Measurements from ENCODE around the gene NUDT19.
"Not testable (repeated sequence)": the region's sequence is repeated elsewhere in the genome, so short reads cannot be mapped to it uniquely, and the experiment has no call there.

The NUDT19 gene

GRCh38 chr19:32688311-32688710 is 3.3 kb upstream of the NUDT19 start:
- Mint-ChIP-seq H3K9me3 (no peaks in the 10 kb centered on the region), H3K4me3 (no peak overlapping the region), H3K36me3 (peaks cover 9% of the 10 kb centered on the region), H3K27ac (no peak overlapping the region), H3K4me1 (peaks cover 20% of the 10 kb centered on the region)
- DNase-seq (ENCODE audit: low spot score in 2 of 2), result no peak
- ATAC-seq, result no peak

DNA sequence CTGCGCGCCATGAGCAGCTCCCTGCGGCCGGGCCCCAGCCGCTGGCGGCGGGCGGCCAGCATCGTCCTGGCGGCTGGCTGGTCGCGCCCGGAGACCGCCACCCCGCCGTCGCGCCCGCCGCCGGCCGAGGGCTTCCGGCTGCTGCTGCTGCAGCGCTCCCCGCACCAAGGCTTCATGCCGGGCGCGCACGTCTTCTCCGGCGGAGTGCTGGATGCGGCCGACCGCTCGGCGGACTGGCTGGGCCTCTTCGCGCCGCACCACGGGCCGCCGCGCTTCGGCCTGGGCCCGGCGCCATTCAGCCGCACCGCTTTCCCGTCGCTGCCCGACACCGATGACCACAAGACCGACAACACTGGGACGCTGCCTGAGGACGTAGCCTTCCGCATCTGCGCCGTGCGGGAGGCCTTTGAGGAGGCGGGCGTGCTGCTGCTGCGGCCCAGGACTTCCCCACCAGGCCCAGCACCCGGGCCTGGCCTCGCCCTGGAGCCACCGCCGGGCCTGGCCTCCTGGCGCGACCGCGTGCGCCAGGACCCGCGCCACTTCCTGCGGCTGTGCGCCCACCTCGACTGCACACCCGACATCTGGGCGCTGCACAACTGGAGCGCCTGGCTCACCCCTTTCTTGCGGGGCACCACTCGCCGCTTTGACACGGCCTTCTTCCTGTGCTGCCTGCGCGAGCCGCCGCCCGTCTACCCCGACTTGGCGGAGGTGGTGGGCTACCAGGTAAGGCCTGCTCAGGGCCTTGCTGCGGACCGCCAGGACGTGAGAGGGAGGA is 518 bp downstream of the NUDT19 start:
- ATAC-seq (peak; percentile 62), DNase-seq (ENCODE audit: low spot score in 2 of 2) (peak; percentile 44 to 79)
- H3K36me3 Mint-ChIP-seq, result peaks cover 30% of the 10 kb centered on the region
- no peaks in the 10 kb centered on the region for H3K9me3 Mint-ChIP-seq
- H3K27ac Mint-ChIP-seq, result peak overlapping the region; percentile 96
- peaks cover 53% of the 10 kb centered on the region for H3K4me1 Mint-ChIP-seq
- H3K4me3 Mint-ChIP-seq, result peak overlapping the region; percentile 93

DNA sequence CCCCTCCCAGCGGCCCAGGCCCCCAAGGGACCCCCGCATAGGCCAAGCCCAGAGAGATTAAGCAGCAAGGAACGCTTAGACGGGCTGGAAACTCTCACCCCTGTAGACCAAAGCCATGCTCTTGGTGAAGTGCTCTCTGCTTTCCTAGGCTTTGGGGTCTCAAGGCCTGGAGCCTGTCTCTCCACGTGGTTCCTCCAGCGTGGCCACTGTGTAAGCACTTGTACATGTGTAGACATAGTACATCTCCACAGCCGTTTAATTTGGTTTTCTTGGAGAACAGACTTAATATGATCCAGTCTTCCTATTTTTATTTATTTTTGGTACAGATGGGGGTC is 1.1 kb downstream of the NUDT19 start:
- Mint-ChIP-seq H3K9me3 (no peaks in the 10 kb centered on the region), H3K4me3 (peak overlapping the region; percentile 93), H3K36me3 (peaks cover 33% of the 10 kb centered on the region), H3K27ac (peak overlapping the region; percentile 96), H3K4me1 (peaks cover 58% of the 10 kb centered on the region)
- DNase-seq (ENCODE audit: low spot score in 2 of 2) (no peak), ATAC-seq (no peak)

DNA sequence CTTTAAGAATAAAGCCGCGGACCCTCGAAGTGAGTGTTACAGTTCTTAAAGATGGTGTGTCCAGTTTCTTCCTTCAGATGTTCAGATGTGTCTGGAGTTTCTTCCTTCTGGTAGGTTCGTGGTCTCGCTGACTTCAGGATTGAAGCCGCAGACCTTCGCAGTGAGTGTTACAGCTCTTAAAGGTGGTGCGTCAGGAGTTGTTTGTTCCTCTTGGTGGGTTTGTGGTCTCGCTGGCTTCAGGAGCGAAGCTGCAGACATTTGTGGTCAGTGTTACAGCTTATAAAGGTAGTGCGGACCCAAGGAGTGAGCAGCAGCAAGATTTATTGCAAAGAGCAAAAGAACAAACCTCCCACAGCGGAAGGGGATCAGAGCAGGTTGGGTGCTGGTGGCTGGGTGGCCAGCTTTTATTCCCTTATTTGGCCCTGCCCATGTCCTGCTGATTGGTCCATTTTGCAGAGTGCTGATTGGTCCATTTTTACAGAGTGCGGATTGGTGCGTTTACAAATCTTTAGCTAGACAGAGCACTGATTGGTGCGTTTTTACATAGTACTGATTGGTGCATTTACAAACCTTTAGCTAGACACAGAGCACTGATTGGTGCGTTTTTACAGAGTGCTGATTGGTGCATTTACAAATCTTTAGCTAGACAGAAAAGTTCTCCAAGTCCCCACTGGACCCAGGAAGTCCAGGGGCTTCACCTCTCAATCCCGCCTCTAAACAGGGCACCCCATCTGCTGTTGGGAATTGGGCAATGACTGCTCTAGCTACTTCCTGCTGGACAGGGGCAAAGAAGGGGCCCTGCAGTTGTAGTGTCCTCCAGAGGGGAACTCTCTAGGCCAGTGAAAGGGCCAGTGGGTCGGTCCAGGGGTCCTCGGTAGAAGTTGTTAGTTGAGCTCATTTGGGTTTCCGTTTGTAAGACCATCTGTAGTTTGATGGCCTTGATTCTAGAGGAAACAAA is 1.8 kb downstream of the NUDT19 start:
- peaks cover 61% of the 10 kb centered on the region for H3K4me1 Mint-ChIP-seq
- peaks cover 40% of the 10 kb centered on the region for H3K36me3 Mint-ChIP-seq
- DNase-seq (ENCODE audit: low spot score in 2 of 2), result peak in 1 of 2 donors; percentile 82

DNA sequence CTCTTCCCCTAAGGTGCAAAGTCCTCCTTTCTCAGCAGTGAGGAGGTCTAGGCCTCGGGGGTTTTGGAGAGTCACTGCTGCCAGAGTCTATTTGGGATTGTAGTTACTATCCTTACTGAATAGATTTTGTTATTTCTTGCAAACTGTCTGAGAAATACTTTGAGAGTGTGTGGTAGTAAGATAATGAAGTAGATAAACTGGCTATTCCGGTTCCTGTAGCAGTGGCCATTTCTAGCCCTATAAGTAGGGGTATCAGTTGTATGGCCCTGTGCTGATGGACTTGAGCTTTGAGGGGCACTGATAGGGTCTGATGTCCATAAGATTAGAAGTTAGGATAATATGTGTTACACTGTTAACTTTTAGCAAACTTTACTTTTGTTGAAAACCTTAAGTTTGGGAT is 2.7 kb downstream of the NUDT19 start:
- not testable (repeated sequence) for H3K9me3 Mint-ChIP-seq; DNase-seq (ENCODE audit: low spot score in 2 of 2); ATAC-seq
- Mint-ChIP-seq H3K4me3 (peak overlapping the region; percentile 93), H3K4me1 (peaks cover 68% of the 10 kb centered on the region), H3K27ac (peak overlapping the region; percentile 96), H3K36me3 (peaks cover 49% of the 10 kb centered on the region)

More for the DNA sequence above, 1.8 kb downstream of the NUDT19 start:
- Mint-ChIP-seq H3K27ac (peak overlapping the region; percentile 96), H3K4me3 (peak overlapping the region; percentile 93)
- ATAC-seq, result peak; percentile 4
- not testable (repeated sequence) for H3K9me3 Mint-ChIP-seq

DNA sequence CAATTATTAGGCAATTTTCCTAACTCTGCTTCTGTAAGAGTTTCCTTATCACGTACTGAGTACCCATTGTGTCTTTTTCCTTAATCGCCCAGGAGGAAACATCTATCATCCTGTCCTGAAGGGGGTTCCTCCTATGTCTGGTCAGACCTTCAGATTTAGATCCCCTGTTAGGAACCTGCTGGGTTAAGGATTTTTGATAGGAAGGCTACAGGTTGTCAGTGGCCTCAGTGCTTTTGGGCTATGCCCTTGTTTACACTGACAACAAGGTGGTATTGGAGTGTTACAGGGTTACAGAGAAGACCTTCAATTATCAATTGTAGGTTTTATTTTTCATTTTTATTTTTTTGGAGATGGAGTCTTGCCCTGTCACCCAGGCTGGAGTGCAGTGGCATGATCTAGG is 3.2 kb downstream of the NUDT19 start:
- not testable (repeated sequence) for ATAC-seq; DNase-seq (ENCODE audit: low spot score in 2 of 2); H3K9me3 Mint-ChIP-seq; H3K27ac Mint-ChIP-seq
- peaks cover 68% of the 10 kb centered on the region for H3K4me1 Mint-ChIP-seq
- peak overlapping the region; percentile 93 for H3K4me3 Mint-ChIP-seq
- peaks cover 50% of the 10 kb centered on the region for H3K36me3 Mint-ChIP-seq

- ATAC-seq; DNase-seq (ENCODE audit: low spot score in 2 of 2); H3K9me3 Mint-ChIP-seq: not testable (repeated sequence)
- peaks cover 68% of the 10 kb centered on the region for H3K4me1 Mint-ChIP-seq
- peak overlapping the region; percentile 34 for H3K27ac Mint-ChIP-seq
- H3K4me3 Mint-ChIP-seq, result peak overlapping the region; percentile 9
- peaks cover 53% of the 10 kb centered on the region for H3K36me3 Mint-ChIP-seq
Observed at GRCh38 chr19:32695506-32695905, 3.9 kb downstream of the NUDT19 start.

GRCh38 chr19:32696771-32697170 is 5.2 kb downstream of the NUDT19 start:
- Mint-ChIP-seq H3K4me1 (peaks cover 56% of the 10 kb centered on the region), H3K36me3 (peaks cover 64% of the 10 kb centered on the region), H3K27ac (peak overlapping the region; percentile 34)
- DNase-seq (ENCODE audit: low spot score in 2 of 2); H3K4me3 Mint-ChIP-seq; ATAC-seq; H3K9me3 Mint-ChIP-seq: not testable (repeated sequence)

GRCh38 chr19:32700129-32700528 is 8.5 kb downstream of the NUDT19 start:
- H3K4me3 Mint-ChIP-seq; H3K27ac Mint-ChIP-seq; H3K9me3 Mint-ChIP-seq; DNase-seq (ENCODE audit: low spot score in 2 of 2); ATAC-seq: not testable (repeated sequence)
- peaks cover 73% of the 10 kb centered on the region for H3K36me3 Mint-ChIP-seq
- peaks cover 29% of the 10 kb centered on the region for H3K4me1 Mint-ChIP-seq

DNA sequence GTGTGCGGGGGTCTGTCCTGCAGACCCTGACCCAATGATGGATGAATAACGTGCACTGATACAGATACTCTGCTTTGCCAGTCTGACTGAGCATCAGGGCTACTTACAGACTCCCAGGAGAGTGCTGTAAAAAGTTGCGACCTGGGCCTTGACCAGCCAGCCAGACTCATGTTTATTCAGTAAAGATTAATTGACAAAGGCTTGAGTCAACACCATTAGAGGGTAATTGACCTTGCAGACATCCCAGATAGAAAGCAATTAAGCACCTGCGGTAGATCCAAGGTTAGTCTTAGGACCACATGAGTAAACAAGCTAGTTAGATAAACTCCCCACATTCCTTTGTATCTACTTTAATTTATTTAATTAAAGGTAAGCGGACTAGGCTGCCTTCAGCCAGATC is 10.4 kb downstream of the NUDT19 start:
- H3K36me3 Mint-ChIP-seq, result peaks cover 79% of the 10 kb centered on the region
- ATAC-seq (no peak), DNase-seq (ENCODE audit: low spot score in 2 of 2) (no peak)
- no peak overlapping the region for H3K27ac Mint-ChIP-seq
- peaks cover 20% of the 10 kb centered on the region for H3K4me1 Mint-ChIP-seq
- H3K4me3 Mint-ChIP-seq, result no peak overlapping the region
- peaks cover 5% of the 10 kb centered on the region for H3K9me3 Mint-ChIP-seq

DNA sequence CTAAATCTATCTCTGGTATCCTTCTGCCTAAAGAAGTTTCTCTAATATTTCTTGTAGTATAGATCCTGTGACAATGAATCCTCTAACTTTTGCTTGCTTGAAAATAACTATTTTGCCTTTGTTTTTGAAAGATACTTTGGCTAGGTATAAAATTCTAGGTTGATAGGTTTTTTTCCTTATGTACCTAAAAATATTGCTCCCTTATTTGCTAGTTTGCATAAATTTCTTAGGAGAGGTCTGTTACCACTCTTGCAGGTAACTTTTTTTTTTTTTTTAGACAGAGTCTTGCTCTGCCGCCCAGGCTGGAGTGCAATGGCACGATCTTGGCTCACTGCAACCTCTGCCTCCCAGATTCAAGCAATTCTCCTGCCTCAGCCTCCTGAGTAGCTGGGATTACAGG is 12.4 kb downstream of the NUDT19 start:
- H3K27ac Mint-ChIP-seq; DNase-seq (ENCODE audit: low spot score in 2 of 2); H3K4me3 Mint-ChIP-seq; ATAC-seq; H3K9me3 Mint-ChIP-seq: not testable (repeated sequence)
- H3K36me3 Mint-ChIP-seq, result peaks cover 82% of the 10 kb centered on the region
- H3K4me1 Mint-ChIP-seq, result peaks cover 19% of the 10 kb centered on the region

DNA sequence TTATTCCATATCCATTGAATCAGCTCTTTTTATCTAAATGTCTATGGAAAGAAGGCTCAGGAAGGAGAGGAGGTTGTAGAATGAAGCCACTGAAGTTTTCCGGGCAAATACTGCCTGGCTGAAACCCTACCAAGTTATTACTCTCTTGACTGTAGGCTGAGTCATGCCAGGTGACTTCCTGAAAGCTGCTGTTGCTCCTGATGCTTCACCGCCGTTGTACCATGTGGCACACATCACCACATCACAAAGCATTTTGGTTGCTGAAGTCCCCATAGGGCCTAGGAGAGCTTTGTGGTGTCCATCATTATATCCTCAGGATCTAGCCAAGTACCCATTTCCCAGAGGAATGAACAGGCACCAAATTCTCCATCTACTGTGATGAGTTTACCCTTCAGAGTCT is 16.8 kb downstream of the NUDT19 start:
- H3K4me1 Mint-ChIP-seq, result peaks cover 16% of the 10 kb centered on the region
- no peak overlapping the region for H3K4me3 Mint-ChIP-seq
- ATAC-seq (peak; percentile 78), DNase-seq (ENCODE audit: low spot score in 2 of 2) (no peak)
- peaks cover 95% of the 10 kb centered on the region for H3K36me3 Mint-ChIP-seq
- peak overlapping the region; percentile 76 for H3K27ac Mint-ChIP-seq
- peaks cover 3% of the 10 kb centered on the region for H3K9me3 Mint-ChIP-seq

GRCh38 chr19:32709032-32709431 is 17.4 kb downstream of the NUDT19 start:
- H3K36me3 Mint-ChIP-seq, result peaks cover 95% of the 10 kb centered on the region
- H3K9me3 Mint-ChIP-seq, result peaks cover 3% of the 10 kb centered on the region
- no peak for ATAC-seq
- no peak for DNase-seq (ENCODE audit: low spot score in 2 of 2)
- H3K27ac Mint-ChIP-seq, result peak overlapping the region; percentile 76
- peaks cover 16% of the 10 kb centered on the region for H3K4me1 Mint-ChIP-seq
- H3K4me3 Mint-ChIP-seq, result no peak overlapping the region

DNA sequence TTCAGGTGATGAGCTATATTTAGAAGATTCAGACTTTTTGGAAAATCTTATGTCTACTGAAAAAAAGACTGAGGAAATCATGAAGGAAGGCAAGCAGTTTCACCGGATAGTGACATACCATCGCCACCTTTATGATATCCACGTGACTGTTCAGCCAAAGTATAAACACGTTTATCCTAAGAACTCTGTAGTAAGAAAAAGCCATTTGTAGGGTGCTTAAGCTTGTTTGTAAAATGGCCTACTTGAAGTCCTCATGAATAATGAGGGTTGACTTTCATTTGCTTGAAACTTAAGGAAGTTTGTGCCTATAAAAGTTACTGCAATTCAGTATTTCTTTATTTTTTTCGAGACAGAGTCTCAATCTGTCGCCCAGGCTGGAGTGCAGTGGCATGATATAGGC is 20.1 kb downstream of the NUDT19 start:
- Mint-ChIP-seq H3K4me1 (peaks cover 15% of the 10 kb centered on the region), H3K36me3 (peaks cover 96% of the 10 kb centered on the region), H3K27ac (no peak overlapping the region), H3K9me3 (no peaks in the 10 kb centered on the region), H3K4me3 (no peak overlapping the region)
- ATAC-seq (no peak), DNase-seq (ENCODE audit: low spot score in 2 of 2) (no peak)

DNA sequence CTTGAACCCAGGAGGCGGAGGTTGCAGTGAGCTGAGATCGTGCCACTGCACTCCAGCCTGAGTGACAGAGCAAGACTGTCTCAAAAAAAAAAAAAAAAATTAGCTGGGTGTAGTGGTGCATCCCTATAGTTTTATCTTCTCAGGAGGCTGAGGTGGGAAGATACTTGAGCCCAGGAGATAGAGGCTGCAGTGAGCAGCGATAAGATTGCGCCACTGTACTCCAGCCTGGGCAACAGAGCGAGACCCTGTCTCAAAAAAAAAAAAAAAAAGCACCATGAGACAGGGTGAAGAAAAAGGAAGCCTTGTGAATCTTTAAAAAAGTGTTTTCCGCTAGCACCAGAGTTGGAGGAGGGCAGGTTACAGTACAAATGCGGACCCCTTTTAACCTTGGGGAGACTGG is 24.6 kb downstream of the NUDT19 start:
- H3K9me3 Mint-ChIP-seq; H3K27ac Mint-ChIP-seq; ATAC-seq; H3K4me1 Mint-ChIP-seq; H3K4me3 Mint-ChIP-seq; DNase-seq (ENCODE audit: low spot score in 2 of 2): not testable (repeated sequence)
- H3K36me3 Mint-ChIP-seq, result peaks cover 52% of the 10 kb centered on the region
